ENCODE data around the gene CDH13. TPM values are rescaled to one million over a fixed set of nuclear protein-coding genes. Genes with fewer than 3 reads are reported as not detected.

Gene CDH13
- total and polyA plus RNA-seq, 8 donors, result 0.12 to 21.4 (median 1.7) TPM; not detected in 1

DNA sequence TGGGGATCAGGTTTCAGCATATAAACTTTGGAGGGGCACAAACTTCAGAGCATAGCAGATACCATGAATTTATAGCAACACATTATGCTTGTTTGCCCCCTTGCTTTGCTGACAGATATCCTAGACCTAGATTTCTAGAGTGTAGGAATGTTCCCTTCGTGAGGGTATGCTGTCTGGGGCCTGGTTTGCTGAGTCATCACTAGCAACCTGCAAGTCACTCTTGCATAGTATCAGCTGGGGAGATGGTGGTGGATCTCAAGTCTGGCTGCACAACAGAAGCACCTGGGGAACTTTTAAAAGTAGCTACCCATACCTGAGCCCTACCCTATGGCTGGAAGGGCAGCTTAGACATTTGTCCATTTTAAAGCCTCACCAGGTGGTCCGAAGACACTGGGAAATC is 1158.7 kb downstream of the CDH13 start:
- WGBS, 5 donors, result 60 to 76% (median 70%) methylated on average over 2 of the region's 2 CpGs
- TF ChIP-seq POLR2AphosphoS5 (IDR thresholded peaks at IDR 0.05) (no peak), POLR2A (IDR thresholded peaks at IDR 0.05) (no peak), EP300 (IDR thresholded peaks at IDR 0.05) (no peak)
- TF ChIP-seq, protein P1, sequence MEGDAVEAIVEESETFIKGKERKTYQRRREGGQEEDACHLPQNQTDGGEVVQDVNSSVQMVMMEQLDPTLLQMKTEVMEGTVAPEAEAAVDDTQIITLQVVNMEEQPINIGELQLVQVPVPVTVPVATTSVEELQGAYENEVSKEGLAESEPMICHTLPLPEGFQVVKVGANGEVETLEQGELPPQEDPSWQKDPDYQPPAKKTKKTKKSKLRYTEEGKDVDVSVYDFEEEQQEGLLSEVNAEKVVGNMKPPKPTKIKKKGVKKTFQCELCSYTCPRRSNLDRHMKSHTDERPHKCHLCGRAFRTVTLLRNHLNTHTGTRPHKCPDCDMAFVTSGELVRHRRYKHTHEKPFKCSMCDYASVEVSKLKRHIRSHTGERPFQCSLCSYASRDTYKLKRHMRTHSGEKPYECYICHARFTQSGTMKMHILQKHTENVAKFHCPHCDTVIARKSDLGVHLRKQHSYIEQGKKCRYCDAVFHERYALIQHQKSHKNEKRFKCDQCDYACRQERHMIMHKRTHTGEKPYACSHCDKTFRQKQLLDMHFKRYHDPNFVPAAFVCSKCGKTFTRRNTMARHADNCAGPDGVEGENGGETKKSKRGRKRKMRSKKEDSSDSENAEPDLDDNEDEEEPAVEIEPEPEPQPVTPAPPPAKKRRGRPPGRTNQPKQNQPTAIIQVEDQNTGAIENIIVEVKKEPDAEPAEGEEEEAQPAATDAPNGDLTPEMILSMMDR (IDR thresholded peaks at IDR 0.05), result no peak
- Histone ChIP-seq H3K4me1 (peaks cover 0 to 2% (median under 1%) of the 10 kb centered on the region in 4 donors), H3K9me3 (no peaks in the 10 kb centered on the region), H3K4me3 (no peak overlapping the region), H3K36me3 (no peaks in the 10 kb centered on the region), H3K27me3 (no peaks in the 10 kb centered on the region), H3K27ac (no peak overlapping the region)
- no peak for DNase-seq
- intact Hi-C loops (cut with DNase I; ENCODE audit: low total_unique reads), result no loop called here

- intact Hi-C loops (cut with DNase I; ENCODE audit: low total_unique reads), result no loop called here
- WGBS, 5 donors, result 75 to 83% (median 80%) methylated on average over 8 of the region's 8 CpGs
- Histone ChIP-seq H3K36me3 (no peaks in the 10 kb centered on the region), H3K4me3 (no peak overlapping the region), H3K4me1 (no peaks in the 10 kb centered on the region), H3K27ac (no peak overlapping the region), H3K27me3 (no peaks in the 10 kb centered on the region), H3K9me3 (no peaks in the 10 kb centered on the region)
- no peak for DNase-seq
- no peak for TF ChIP-seq POLR2AphosphoS5 (IDR thresholded peaks at IDR 0.05)
- TF ChIP-seq, protein P1 (IDR thresholded peaks at IDR 0.05), result no peak
- no peak for TF ChIP-seq EP300 (IDR thresholded peaks at IDR 0.05)
- TF ChIP-seq POLR2A (IDR thresholded peaks at IDR 0.05), result no peak
Measured at GRCh38 chr16:83789642-83790401, 1163.1 kb downstream of the CDH13 start.

- WGBS, 5 donors, result 90 to 95% (median 94%) methylated on average over 10 of the region's 10 CpGs
- Histone ChIP-seq H3K4me3 (no peak overlapping the region), H3K9me3 (no peaks in the 10 kb centered on the region), H3K27me3 (no peaks in the 10 kb centered on the region), H3K27ac (no peak overlapping the region), H3K4me1 (no peaks in the 10 kb centered on the region), H3K36me3 (no peaks in the 10 kb centered on the region)
- TF ChIP-seq POLR2A (IDR thresholded peaks at IDR 0.05), result no peak
- TF ChIP-seq, protein P1 (IDR thresholded peaks at IDR 0.05), result no peak
- no peak for TF ChIP-seq EP300 (IDR thresholded peaks at IDR 0.05)
- no peak for TF ChIP-seq POLR2AphosphoS5 (IDR thresholded peaks at IDR 0.05)
- DNase-seq, result no peak
- intact Hi-C loops (cut with DNase I; ENCODE audit: low total_unique reads), result no loop called here
Measured at GRCh38 chr16:83791916-83792315, 1165.1 kb downstream of the CDH13 start.

- intact Hi-C loops (cut with DNase I; ENCODE audit: low total_unique reads), result no loop called here
Measured at GRCh38 chr16:83792391-83792790, 1165.6 kb downstream of the CDH13 start.

More at GRCh38 chr16:83792391-83792790, 1165.6 kb downstream of the CDH13 start:
- WGBS, 5 donors, result 64 to 80% (median 72%) methylated on average over 2 of the region's 2 CpGs
- no peak for TF ChIP-seq EP300 (IDR thresholded peaks at IDR 0.05)
- TF ChIP-seq POLR2AphosphoS5 (IDR thresholded peaks at IDR 0.05), result no peak
- TF ChIP-seq, protein P1 (IDR thresholded peaks at IDR 0.05), result no peak
- no peak for TF ChIP-seq POLR2A (IDR thresholded peaks at IDR 0.05)
- H3K4me3 ChIP-seq, result no peak overlapping the region
- H3K27me3 ChIP-seq, result no peaks in the 10 kb centered on the region
- H3K9me3 ChIP-seq, result no peaks in the 10 kb centered on the region
- no peak overlapping the region for H3K27ac ChIP-seq
- no peaks in the 10 kb centered on the region for H3K4me1 ChIP-seq
- H3K36me3 ChIP-seq, result no peaks in the 10 kb centered on the region
- no peak for DNase-seq
